Dendritic cell treated with granulocyte-macrophage colony-stimulating factor and Interleukin-4, amounts not matched to agents 40 ng/mL and 50 ng/mL, for 4 days (primary cell): ENCODE data around the gene CNDP2.
A peak's percentile ranks its signal among the peaks of the same experiment; 100 is the strongest.

ENCODE experiments used
- H3K27ac Mint-ChIP-seq: one replicate; pipeline ENCODE4 v1.8.0; 2022; ENCODE audit warnings: mild to moderate bottlenecking, mixed read lengths
- H3K27me3 Mint-ChIP-seq: one replicate; pipeline ENCODE4 v1.8.0; 2022; ENCODE audit warnings: mild to moderate bottlenecking, mixed read lengths
- H3K36me3 Mint-ChIP-seq: one replicate; pipeline ENCODE4 v1.8.0; 2022; ENCODE audit warnings: low read depth, mixed read lengths
- H3K4me1 Mint-ChIP-seq: one replicate; pipeline ENCODE4 v1.8.0; 2022; ENCODE audit warnings: low read depth, mixed read lengths
- H3K4me3 Mint-ChIP-seq: one replicate; pipeline ENCODE4 v1.8.0; 2022; ENCODE audit warnings: mild to moderate bottlenecking, moderate library complexity, mixed read lengths
- H3K9me3 Mint-ChIP-seq: one replicate; pipeline ENCODE4 v1.8.0; 2022; ENCODE audit warnings: mixed read lengths
- intact Hi-C: fragments of 100-400 bp; cut with micrococcal nuclease; formaldehyde crosslinking; loops from one replicate; pipeline ENCODE4 v1.15.0; 2022

Gene CNDP2

GRCh38 chr18:74480149-74480651 lies 16.0 kb upstream of the CNDP2 start:
- peaks cover 38% of the 10 kb centered on the region for H3K4me1 Mint-ChIP-seq
- intact Hi-C loops, result no loop called here
- no peak overlapping the region for H3K4me3 Mint-ChIP-seq
- H3K27ac Mint-ChIP-seq, result no peak overlapping the region
- H3K36me3 Mint-ChIP-seq, result no peaks in the 10 kb centered on the region
- no peaks in the 10 kb centered on the region for H3K27me3 Mint-ChIP-seq
- no peaks in the 10 kb centered on the region for H3K9me3 Mint-ChIP-seq

- Mint-ChIP-seq H3K27me3 (peaks cover 3% of the 10 kb centered on the region), H3K27ac (no peak overlapping the region), H3K36me3 (no peaks in the 10 kb centered on the region), H3K9me3 (no peaks in the 10 kb centered on the region), H3K4me3 (no peak overlapping the region), H3K4me1 (peaks cover 34% of the 10 kb centered on the region)
- intact Hi-C loops, result no loop called here
These were observed 13.5 kb upstream of the CNDP2 start for GRCh38 chr18:74482697-74483096.

- Mint-ChIP-seq H3K9me3 (no peaks in the 10 kb centered on the region), H3K27me3 (peaks cover 3% of the 10 kb centered on the region), H3K36me3 (no peaks in the 10 kb centered on the region), H3K4me1 (peaks cover 5% of the 10 kb centered on the region), H3K27ac (no peak overlapping the region), H3K4me3 (no peak overlapping the region)
- intact Hi-C loops, result no loop called here
These were observed 9.9 kb upstream of the CNDP2 start for GRCh38 chr18:74486119-74486849.

- peaks cover 5% of the 10 kb centered on the region for H3K4me1 Mint-ChIP-seq
- H3K36me3 Mint-ChIP-seq, result no peaks in the 10 kb centered on the region
- no peak overlapping the region for H3K27ac Mint-ChIP-seq
- H3K9me3 Mint-ChIP-seq, result no peaks in the 10 kb centered on the region
- H3K4me3 Mint-ChIP-seq, result no peak overlapping the region
- H3K27me3 Mint-ChIP-seq, result peaks cover 3% of the 10 kb centered on the region
- intact Hi-C loops, result no loop called here
These were observed 7.8 kb upstream of the CNDP2 start for GRCh38 chr18:74488354-74488753.

- no peak overlapping the region for H3K27ac Mint-ChIP-seq
These were observed 7.3 kb upstream of the CNDP2 start for GRCh38 chr18:74488864-74489263.

GRCh38 chr18:74489676-74490075 lies 6.5 kb upstream of the CNDP2 start:
- Mint-ChIP-seq H3K9me3 (no peaks in the 10 kb centered on the region), H3K36me3 (no peaks in the 10 kb centered on the region), H3K27me3 (peaks cover 3% of the 10 kb centered on the region), H3K4me3 (no peak overlapping the region), H3K4me1 (peaks cover 4% of the 10 kb centered on the region), H3K27ac (no peak overlapping the region)
- intact Hi-C loops, result loop anchor here (5.0 to 10.0 kb wide), 2 partner anchors 65 to 137 kb away; no protein-coding TSS in a partner anchor

More at GRCh38 chr18:74488864-74489263, 7.3 kb upstream of the CNDP2 start:
- H3K27me3 Mint-ChIP-seq, result peaks cover 3% of the 10 kb centered on the region
- peaks cover 5% of the 10 kb centered on the region for H3K4me1 Mint-ChIP-seq
- H3K4me3 Mint-ChIP-seq, result no peak overlapping the region
- H3K9me3 Mint-ChIP-seq, result no peaks in the 10 kb centered on the region
- intact Hi-C loops, result no loop called here
- no peaks in the 10 kb centered on the region for H3K36me3 Mint-ChIP-seq

GRCh38 chr18:74492259-74492658 lies 3.9 kb upstream of the CNDP2 start:
- Mint-ChIP-seq H3K36me3 (peaks cover 15% of the 10 kb centered on the region), H3K4me3 (no peak overlapping the region), H3K27me3 (no peaks in the 10 kb centered on the region), H3K4me1 (peaks cover 6% of the 10 kb centered on the region), H3K9me3 (no peaks in the 10 kb centered on the region), H3K27ac (no peak overlapping the region)
- intact Hi-C loops, result loop anchor here (5.0 to 10.0 kb wide), 2 partner anchors 63 to 140 kb away; no protein-coding TSS in a partner anchor

GRCh38 chr18:74493689-74494088 lies 2.5 kb upstream of the CNDP2 start:
- intact Hi-C loops, result loop anchor here (1.0 to 10.0 kb wide), 3 partner anchors 61 to 299 kb away; no protein-coding TSS in a partner anchor
- Mint-ChIP-seq H3K9me3 (no peaks in the 10 kb centered on the region), H3K36me3 (peaks cover 15% of the 10 kb centered on the region), H3K4me1 (peaks cover 15% of the 10 kb centered on the region), H3K4me3 (no peak overlapping the region), H3K27me3 (no peaks in the 10 kb centered on the region), H3K27ac (no peak overlapping the region)

- intact Hi-C loops, result loop anchor here (1.0 to 10.0 kb wide), 3 partner anchors 60 to 300 kb away; no protein-coding TSS in a partner anchor
- Mint-ChIP-seq H3K4me3 (no peak overlapping the region), H3K27me3 (no peaks in the 10 kb centered on the region), H3K9me3 (no peaks in the 10 kb centered on the region), H3K27ac (no peak overlapping the region), H3K36me3 (peaks cover 15% of the 10 kb centered on the region), H3K4me1 (peaks cover 22% of the 10 kb centered on the region)
These were observed 1.6 kb upstream of the CNDP2 start for GRCh38 chr18:74494514-74494913.

GRCh38 chr18:74496508-74497323 lies 553 bp downstream of the CNDP2 start:
- H3K27me3 Mint-ChIP-seq, result no peaks in the 10 kb centered on the region
- peak overlapping the region; percentile 81 for H3K4me3 Mint-ChIP-seq
- intact Hi-C loops, result loop anchor here (10.0 kb wide), 1 partner anchor 58 kb away; no protein-coding TSS in a partner anchor
- H3K27ac Mint-ChIP-seq, result peak overlapping the region; percentile 94
- peaks cover 29% of the 10 kb centered on the region for H3K36me3 Mint-ChIP-seq
- peaks cover 37% of the 10 kb centered on the region for H3K4me1 Mint-ChIP-seq
- no peaks in the 10 kb centered on the region for H3K9me3 Mint-ChIP-seq

- H3K27me3 Mint-ChIP-seq, result no peaks in the 10 kb centered on the region
- peak overlapping the region; percentile 81 for H3K4me3 Mint-ChIP-seq
- peak overlapping the region; percentile 94 for H3K27ac Mint-ChIP-seq
- no peaks in the 10 kb centered on the region for H3K9me3 Mint-ChIP-seq
- peaks cover 43% of the 10 kb centered on the region for H3K4me1 Mint-ChIP-seq
- H3K36me3 Mint-ChIP-seq, result peaks cover 35% of the 10 kb centered on the region
- intact Hi-C loops, result loop anchor here (10.0 kb wide), 1 partner anchor 58 kb away; no protein-coding TSS in a partner anchor
These were observed 1.1 kb downstream of the CNDP2 start for GRCh38 chr18:74497324-74497676.

- H3K27ac Mint-ChIP-seq, result peak overlapping the region; percentile 94
- no peaks in the 10 kb centered on the region for H3K9me3 Mint-ChIP-seq
- no peaks in the 10 kb centered on the region for H3K27me3 Mint-ChIP-seq
- peaks cover 48% of the 10 kb centered on the region for H3K4me1 Mint-ChIP-seq
- intact Hi-C loops, result loop anchor here (10.0 kb wide), 1 partner anchor 57 kb away; no protein-coding TSS in a partner anchor
- H3K4me3 Mint-ChIP-seq, result peak overlapping the region; percentile 81
- peaks cover 40% of the 10 kb centered on the region for H3K36me3 Mint-ChIP-seq
These were observed 1.6 kb downstream of the CNDP2 start for GRCh38 chr18:74497778-74498177.

- Mint-ChIP-seq H3K27ac (peak overlapping the region; percentile 94), H3K4me1 (peaks cover 55% of the 10 kb centered on the region), H3K36me3 (peaks cover 52% of the 10 kb centered on the region), H3K9me3 (no peaks in the 10 kb centered on the region), H3K4me3 (peak overlapping the region; percentile 81), H3K27me3 (no peaks in the 10 kb centered on the region)
- intact Hi-C loops, result loop anchor here (10.0 kb wide), 1 partner anchor 56 kb away; no protein-coding TSS in a partner anchor
These were observed 2.8 kb downstream of the CNDP2 start for GRCh38 chr18:74498712-74499627.
